Choroid plexus epithelial cell (primary cell): Measurements from ENCODE around the gene TRAPPC6A.
A peak's percentile ranks its signal among the peaks of the same experiment; 100 is the strongest.

Experiments
- DNase-seq: peaks from one replicate; pipeline ENCODE4 v3.0.0-alpha.2; 2010; ENCODE audit warnings: low read depth
- H3K4me3 ChIP-seq: 2 replicates; pipeline ENCODE4 v1.5.1; 2011; ENCODE audit warnings: low read depth, mild to moderate bottlenecking, control low read depth, low read length, moderate library complexity
- CTCF ChIP-seq: conservative IDR thresholded peaks from 2 replicates; pipeline ENCODE4 v1.5.1; 2011; ENCODE audit warnings: low read depth, mild to moderate bottlenecking, control low read depth, inconsistent platforms, low read length, moderate library complexity

The TRAPPC6A gene

GRCh38 chr19:45163751-45164460, 14.1 kb downstream of the TRAPPC6A start:
- TF ChIP-seq CTCF: no peak
- no peak for DNase-seq
- H3K4me3 ChIP-seq: no peak overlapping the region

GRCh38 chr19:45163156-45163555, 14.9 kb downstream of the TRAPPC6A start:
- no peak overlapping the region for H3K4me3 ChIP-seq
- no peak for DNase-seq
- TF ChIP-seq CTCF: no peak

GRCh38 chr19:45162608-45163143, 15.4 kb downstream of the TRAPPC6A start:
- TF ChIP-seq CTCF: no peak
- no peak overlapping the region for H3K4me3 ChIP-seq
- no peak for DNase-seq

GRCh38 chr19:45161738-45162607, 16.1 kb downstream of the TRAPPC6A start:
- DNase-seq: peak; percentile 55
- H3K4me3 ChIP-seq: no peak overlapping the region
- peak; percentile 82 for TF ChIP-seq CTCF

- DNase-seq: no peak
- TF ChIP-seq CTCF: no peak
- no peak within 1 kb of the TSS for H3K4me3 ChIP-seq
These were observed 16.9 kb downstream of the TRAPPC6A start, which contains the start of gene NKPD1 for GRCh38 chr19:45160870-45161737. NKPD1 (minus strand) TSS chr19:45160982; CDS start chr19:45160150, 832 bp downstream.

GRCh38 chr19:45159971-45160324, 18.1 kb downstream of the TRAPPC6A start:
- TF ChIP-seq CTCF: no peak
- DNase-seq: no peak
- H3K4me3 ChIP-seq: no peak overlapping the region
